ENCODE measurements around the gene ARG2.

Gene ARG2

GRCh38 chr14:67576216-67576955, 43.3 kb upstream of the ARG2 start:
- no peaks in the 10 kb centered on the region for H3K4me1 ChIP-seq
- no peaks in the 10 kb centered on the region for H3K27me3 ChIP-seq (ENCODE audit: control insufficient read depth, insufficient read depth, low read length)
- H3K79me2 ChIP-seq = no peaks in the 10 kb centered on the region
- no peaks in the 10 kb centered on the region for H3K36me3 ChIP-seq (ENCODE audit: control insufficient read depth, insufficient read depth, low read length)
- H3K9ac ChIP-seq = no peak overlapping the region
- H3K27ac ChIP-seq = no peak overlapping the region
- no peak for TF ChIP-seq CTCF (IDR thresholded peaks at IDR 0.05)
- no peak overlapping the region for H2AFZ ChIP-seq
- no peaks in the 10 kb centered on the region for H3K9me3 ChIP-seq (ENCODE audit: control insufficient read depth, low read length)
- no peak overlapping the region for H3K4me3 ChIP-seq (ENCODE audit: low read depth, low read length)
- no peak overlapping the region for H3K4me2 ChIP-seq (ENCODE audit: low read length)

DNA sequence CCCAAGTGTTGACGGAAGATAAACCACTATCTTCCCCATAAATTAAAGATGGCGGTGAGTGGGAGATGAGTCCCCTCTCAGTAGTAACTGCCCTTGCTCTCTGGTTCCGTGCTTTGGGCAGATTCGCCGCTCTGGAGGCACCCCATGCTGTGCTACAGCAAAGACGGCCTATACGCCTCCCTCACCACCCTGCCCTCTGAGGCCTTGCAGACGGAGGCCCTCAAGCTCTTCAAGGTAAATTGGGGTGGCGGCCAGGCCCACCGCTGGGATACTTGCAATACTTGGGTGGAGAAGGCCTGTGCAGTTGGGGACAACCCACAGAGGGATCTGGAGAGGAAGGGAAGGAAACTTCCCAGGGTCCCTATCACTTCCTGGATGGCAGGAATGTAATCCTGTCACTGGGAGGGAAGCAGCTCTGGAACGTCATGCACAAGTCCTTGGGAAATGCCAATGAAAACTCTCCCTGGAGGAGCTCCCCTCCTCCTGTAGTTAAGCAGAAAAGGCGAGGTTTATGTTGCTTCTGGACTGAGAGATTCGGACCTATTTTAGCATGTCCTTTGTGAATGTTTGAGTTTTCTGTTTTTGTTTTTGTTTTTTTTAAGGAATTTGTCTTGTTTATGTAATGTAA, 42.4 kb upstream of the ARG2 start:
- H3K36me3 ChIP-seq (ENCODE audit: control insufficient read depth, insufficient read depth, low read length) = no peaks in the 10 kb centered on the region
- H3K4me1 ChIP-seq = no peaks in the 10 kb centered on the region
- no peaks in the 10 kb centered on the region for H3K27me3 ChIP-seq (ENCODE audit: control insufficient read depth, insufficient read depth, low read length)
- TF ChIP-seq CTCF (IDR thresholded peaks at IDR 0.05) = no peak
- no peaks in the 10 kb centered on the region for H3K9me3 ChIP-seq (ENCODE audit: control insufficient read depth, low read length)
- H3K9ac ChIP-seq = no peak overlapping the region
- H2AFZ ChIP-seq = no peak overlapping the region
- no peaks in the 10 kb centered on the region for H3K79me2 ChIP-seq
- H3K4me2 ChIP-seq (ENCODE audit: low read length) = no peak overlapping the region
- no peak overlapping the region for H3K4me3 ChIP-seq (ENCODE audit: low read depth, low read length)
- no peak overlapping the region for H3K27ac ChIP-seq

DNA sequence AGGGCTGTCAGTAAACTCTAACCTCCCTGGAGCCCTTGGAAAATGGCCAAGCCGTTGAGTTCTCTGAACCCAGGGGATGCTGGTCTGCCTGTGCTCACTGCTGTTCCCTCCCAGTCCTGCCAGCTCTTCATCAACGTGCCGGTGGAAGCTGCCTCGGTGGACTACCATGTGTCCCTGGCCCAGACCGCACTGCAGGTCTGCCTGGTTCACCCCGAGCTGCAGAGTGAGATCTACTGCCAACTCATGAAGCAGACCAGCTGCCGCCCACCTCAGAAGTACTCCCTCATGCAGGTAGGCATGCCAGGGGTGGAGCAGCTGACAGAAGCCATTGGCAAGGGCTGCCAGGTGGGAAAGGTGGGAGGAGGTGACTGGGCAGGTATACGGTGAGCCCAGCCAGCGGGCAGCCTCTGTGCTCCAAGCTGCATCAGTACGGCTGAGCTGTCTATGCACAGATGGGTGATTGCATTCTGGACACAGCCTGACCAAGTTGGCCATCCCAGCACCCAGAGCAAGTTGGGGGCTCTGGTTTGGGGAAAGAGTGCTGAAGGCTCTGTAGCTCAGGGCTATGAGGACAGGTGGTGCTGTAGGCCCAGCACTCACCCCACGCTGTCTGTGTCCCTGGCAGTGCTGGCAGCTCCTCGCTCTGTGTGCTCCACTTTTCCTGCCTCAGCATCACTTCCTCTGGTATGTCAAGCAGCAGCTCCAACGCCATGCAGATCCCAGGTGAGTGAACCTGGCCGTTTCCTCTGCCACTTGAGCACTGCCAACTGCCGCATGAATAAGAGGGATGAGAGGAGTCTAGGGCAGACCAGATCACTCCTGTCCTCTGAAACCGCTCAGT, 41.6 kb upstream of the ARG2 start:
- TF ChIP-seq CTCF (IDR thresholded peaks at IDR 0.05) = no peak
- H3K79me2 ChIP-seq = no peaks in the 10 kb centered on the region
- no peaks in the 10 kb centered on the region for H3K27me3 ChIP-seq (ENCODE audit: control insufficient read depth, insufficient read depth, low read length)
- no peak overlapping the region for H3K4me3 ChIP-seq (ENCODE audit: low read depth, low read length)
- no peak overlapping the region for H3K4me2 ChIP-seq (ENCODE audit: low read length)
- H2AFZ ChIP-seq = no peak overlapping the region
- H3K9ac ChIP-seq = no peak overlapping the region
- H3K4me1 ChIP-seq = no peaks in the 10 kb centered on the region
- H3K36me3 ChIP-seq (ENCODE audit: control insufficient read depth, insufficient read depth, low read length) = no peaks in the 10 kb centered on the region
- H3K27ac ChIP-seq = no peak overlapping the region
- H3K9me3 ChIP-seq (ENCODE audit: control insufficient read depth, low read length) = no peaks in the 10 kb centered on the region

- Histone ChIP-seq H3K36me3 (ENCODE audit: control insufficient read depth, insufficient read depth, low read length) (no peaks in the 10 kb centered on the region), H3K27ac (no peak overlapping the region), H3K27me3 (ENCODE audit: control insufficient read depth, insufficient read depth, low read length) (no peaks in the 10 kb centered on the region)
Observed at GRCh38 chr14:67579040-67579439, 40.7 kb upstream of the ARG2 start.

More at GRCh38 chr14:67579040-67579439, 40.7 kb upstream of the ARG2 start:
- Histone ChIP-seq H3K79me2 (no peaks in the 10 kb centered on the region), H3K9me3 (ENCODE audit: control insufficient read depth, low read length) (no peaks in the 10 kb centered on the region), H3K4me1 (no peaks in the 10 kb centered on the region), H3K4me2 (ENCODE audit: low read length) (no peak overlapping the region), H3K4me3 (ENCODE audit: low read depth, low read length) (no peak overlapping the region), H3K9ac (no peak overlapping the region), H2AFZ (no peak overlapping the region)
- TF ChIP-seq CTCF (IDR thresholded peaks at IDR 0.05) = no peak
